Sigmoid colon (tissue), 7 donors: Measurements from ENCODE around the gene SLC9A9. TPM values are rescaled to one million over a fixed set of nuclear protein-coding genes. Genes with fewer than 3 reads are reported as not detected.

Experiments
- DNase-seq: peaks from one replicate; pipeline ENCODE4 v3.0.0-alpha.2; 2019
- H3K27ac ChIP-seq, 4 donors: fragments of 200-600 bp; sonication (generic); one replicate each; pipeline ENCODE4 v1.5.1; 2016 to 2019; ENCODE audit warnings: mild to moderate bottlenecking in 1 of 4
- H3K27me3 ChIP-seq, 3 donors: fragments of 200-600 bp; sonication (generic); one replicate each; pipeline ENCODE4 v1.5.1; 2019; ENCODE audit warnings: mild to moderate bottlenecking in 1 of 3
- H3K36me3 ChIP-seq, 4 donors: fragments of 200-600 bp; sonication (generic); one replicate each; pipeline ENCODE4 v1.5.1; 2016 to 2019
- H3K4me1 ChIP-seq, 4 donors: fragments of 200-600 bp; sonication (generic); one replicate each; pipeline ENCODE4 v1.5.1; 2017 to 2019
- H3K4me3 ChIP-seq, 4 donors: fragments of 200-600 bp; sonication (generic); one replicate each; pipeline ENCODE4 v1.5.1; 2017 to 2019; ENCODE audit warnings: mild to moderate bottlenecking in 2 of 4, moderate library complexity in 1 of 4
- H3K9me3 ChIP-seq, 4 donors: fragments of 200-600 bp in 3 of 4; sonication (generic) in 3 of 4; one replicate each; pipeline versions ENCODE4 v1.5.1 to v1.6.1; 2013 to 2019
- CTCF ChIP-seq, 4 experiments: fragments of 450-650 bp in 3 of 4; fragments of 200-600 bp in 1 of 4; IDR thresholded peaks; one replicate each; pipeline ENCODE4 v1.5.1; 2016 to 2019; ENCODE audit warnings: antibody characterized with exemption in 4 of 4, mild to moderate bottlenecking in 3 of 4, moderate library complexity in 2 of 4
- EP300 ChIP-seq, 4 donors: sonication (generic); formaldehyde crosslinking; IDR thresholded peaks; one replicate each; pipeline ENCODE4 v1.6.1; 2017; ENCODE audit warnings: antibody characterized with exemption in 4 of 4
- POLR2A ChIP-seq, 2 donors: fragments of 450-650 bp; IDR thresholded peaks; one replicate each; pipeline ENCODE4 v1.6.1; 2016; ENCODE audit warnings: antibody characterized with exemption in 2 of 2, mild to moderate bottlenecking in 2 of 2, moderate library complexity in 2 of 2
- POLR2AphosphoS5 ChIP-seq, 4 donors: sonication (generic); formaldehyde crosslinking; IDR thresholded peaks; one replicate each; pipeline ENCODE4 v1.6.1; 2017; ENCODE audit warnings: antibody characterized with exemption in 4 of 4
- WGBS, 2 donors: extraction: QIAGEN DNeasy Blood & Tissue Kit; methylation state at CpG; one replicate each; pipeline ENCODE4 v1.1.7; 2013; 5-methylcytosine and 5-hydroxymethylcytosine counted together
- intact Hi-C: fragments of 100-400 bp; cut with DNase I; formaldehyde crosslinking; loops from one replicate; pipeline ENCODE4 v1.15.1; 2023
- polyA plus RNA-seq, 3 donors: library from polyadenylated mRNA; stranded (reverse); fragments of 200-250 nt; gene quantifications; one replicate each; pipeline ENCODE4 v1.2.3, GENCODE V29; 2013
- total RNA-seq, 4 donors: library from RNA; depleted of rRNA; stranded (reverse); fragments of >200 nt; gene quantifications; one replicate each; pipeline ENCODE4 v1.1.0, GENCODE V29; 2016
- donor health status: healthy with polysubstance abuse.
- donor health status: Bipolar disorder and iron deficiency.
- donor health status: healthy.

SLC9A9 gene
- total and polyA plus RNA-seq, 7 donors: 2.4 to 29.9 (median 18.9) TPM

- H3K27me3 ChIP-seq: no peaks in the 10 kb centered on the region
- WGBS, 2 donors: 71 to 80% methylated on average over 5 of the region's 5 CpGs
- intact Hi-C loops: no loop called here
- no peak for DNase-seq
- H3K36me3 ChIP-seq: no peaks in the 10 kb centered on the region
- H3K4me1 ChIP-seq: no peaks in the 10 kb centered on the region
- H3K9me3 ChIP-seq: no peaks in the 10 kb centered on the region
- H3K4me3 ChIP-seq: no peak overlapping the region
- H3K27ac ChIP-seq: no peak overlapping the region
- no peak for TF ChIP-seq EP300 (IDR thresholded peaks at IDR 0.05)
- TF ChIP-seq POLR2AphosphoS5 (IDR thresholded peaks at IDR 0.05): no peak
- TF ChIP-seq CTCF (IDR thresholded peaks at IDR 0.05): no peak
- TF ChIP-seq POLR2A (IDR thresholded peaks at IDR 0.05): no peak
Measured at GRCh38 chr3:143604402-143605185, 243.7 kb downstream of the SLC9A9 start.

GRCh38 chr3:143603774-143604173, 244.5 kb downstream of the SLC9A9 start:
- Histone ChIP-seq H3K36me3 (no peaks in the 10 kb centered on the region), H3K27me3 (no peaks in the 10 kb centered on the region), H3K27ac (no peak overlapping the region), H3K4me1 (no peaks in the 10 kb centered on the region), H3K4me3 (no peak overlapping the region), H3K9me3 (no peaks in the 10 kb centered on the region)
- intact Hi-C loops: no loop called here
- DNase-seq: no peak
- WGBS, 2 donors: 92 to 95% methylated on average over 5 of the region's 5 CpGs
- TF ChIP-seq EP300 (IDR thresholded peaks at IDR 0.05) (no peak), CTCF (IDR thresholded peaks at IDR 0.05) (no peak), POLR2A (IDR thresholded peaks at IDR 0.05) (no peak), POLR2AphosphoS5 (IDR thresholded peaks at IDR 0.05) (no peak)

GRCh38 chr3:143601723-143602484, 246.4 kb downstream of the SLC9A9 start:
- peak; percentile 77 for DNase-seq
- WGBS, 2 donors: 75 to 84% methylated on average over 6 of the region's 6 CpGs
- intact Hi-C loops: no loop called here
- Histone ChIP-seq H3K4me1 (no peaks in the 10 kb centered on the region), H3K9me3 (no peaks in the 10 kb centered on the region), H3K27me3 (no peaks in the 10 kb centered on the region), H3K4me3 (no peak overlapping the region), H3K36me3 (no peaks in the 10 kb centered on the region), H3K27ac (no peak overlapping the region)
- no peak for TF ChIP-seq POLR2A (IDR thresholded peaks at IDR 0.05)
- no peak for TF ChIP-seq EP300 (IDR thresholded peaks at IDR 0.05)
- no peak for TF ChIP-seq POLR2AphosphoS5 (IDR thresholded peaks at IDR 0.05)
- no peak for TF ChIP-seq CTCF (IDR thresholded peaks at IDR 0.05)

GRCh38 chr3:143600756-143601718, 247.2 kb downstream of the SLC9A9 start:
- no peaks in the 10 kb centered on the region for H3K9me3 ChIP-seq
- H3K27me3 ChIP-seq: no peaks in the 10 kb centered on the region
- TF ChIP-seq CTCF (IDR thresholded peaks at IDR 0.05): no peak
- no peak for TF ChIP-seq EP300 (IDR thresholded peaks at IDR 0.05)
- TF ChIP-seq POLR2A (IDR thresholded peaks at IDR 0.05): no peak
- TF ChIP-seq POLR2AphosphoS5 (IDR thresholded peaks at IDR 0.05): no peak
- H3K4me3 ChIP-seq: no peak overlapping the region
- no peaks in the 10 kb centered on the region for H3K36me3 ChIP-seq
- 76 to 95% methylated on average over 4 of the region's 4 CpGs for WGBS, 2 donors
- DNase-seq: no peak
- H3K4me1 ChIP-seq: no peaks in the 10 kb centered on the region
- H3K27ac ChIP-seq: no peak overlapping the region
- intact Hi-C loops: no loop called here
